ENCODE data around the gene GPR15. TPM values are rescaled to one million over a fixed set of nuclear protein-coding genes. Genes with fewer than 3 reads are reported as not detected.
A peak's percentile ranks its signal among the peaks of the same experiment; 100 is the strongest.

GPR15 gene
- total RNA-seq = 10 to 100 TPM in 1 of 3 donors, 1 to 10 TPM in 2; 4.5 to 11.5 (median 6.9) TPM
- long read RNA-seq, donor 1, partial matches to known transcripts = 0 of 2 reads
- long read RNA-seq, donor 1, other reads (novel, unspliced or antisense) = 0 of 2 reads
- long read RNA-seq, donor 2, partial matches to known transcripts = 0 of 1 reads
- long read RNA-seq, donor 2, other reads (novel, unspliced or antisense) = 0 of 1 reads

- DNase-seq (no peak), ATAC-seq (peak; percentile 72)
- intact Hi-C loops (cut with DNase I, micrococcal nuclease) = no loop called here
- peak within 1 kb of the TSS; percentile 20 for H3K4me3 ChIP-seq
- H3K4me1 ChIP-seq (ENCODE audit: low read depth) = no peaks in the 10 kb centered on the region
- no peaks in the 10 kb centered on the region for H3K9me3 ChIP-seq
- TF ChIP-seq, protein P1, sequence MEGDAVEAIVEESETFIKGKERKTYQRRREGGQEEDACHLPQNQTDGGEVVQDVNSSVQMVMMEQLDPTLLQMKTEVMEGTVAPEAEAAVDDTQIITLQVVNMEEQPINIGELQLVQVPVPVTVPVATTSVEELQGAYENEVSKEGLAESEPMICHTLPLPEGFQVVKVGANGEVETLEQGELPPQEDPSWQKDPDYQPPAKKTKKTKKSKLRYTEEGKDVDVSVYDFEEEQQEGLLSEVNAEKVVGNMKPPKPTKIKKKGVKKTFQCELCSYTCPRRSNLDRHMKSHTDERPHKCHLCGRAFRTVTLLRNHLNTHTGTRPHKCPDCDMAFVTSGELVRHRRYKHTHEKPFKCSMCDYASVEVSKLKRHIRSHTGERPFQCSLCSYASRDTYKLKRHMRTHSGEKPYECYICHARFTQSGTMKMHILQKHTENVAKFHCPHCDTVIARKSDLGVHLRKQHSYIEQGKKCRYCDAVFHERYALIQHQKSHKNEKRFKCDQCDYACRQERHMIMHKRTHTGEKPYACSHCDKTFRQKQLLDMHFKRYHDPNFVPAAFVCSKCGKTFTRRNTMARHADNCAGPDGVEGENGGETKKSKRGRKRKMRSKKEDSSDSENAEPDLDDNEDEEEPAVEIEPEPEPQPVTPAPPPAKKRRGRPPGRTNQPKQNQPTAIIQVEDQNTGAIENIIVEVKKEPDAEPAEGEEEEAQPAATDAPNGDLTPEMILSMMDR (IDR thresholded peaks at IDR 0.05) = no peak
- no peaks in the 10 kb centered on the region for H3K36me3 ChIP-seq (ENCODE audit: low read depth)
Observed at GRCh38 chr3:98531622-98532274, at the start of gene GPR15. TSS of gene GPR15 (plus strand) at chr3:98531978. CDS start at chr3:98532034, 56 bp downstream.

DNA sequence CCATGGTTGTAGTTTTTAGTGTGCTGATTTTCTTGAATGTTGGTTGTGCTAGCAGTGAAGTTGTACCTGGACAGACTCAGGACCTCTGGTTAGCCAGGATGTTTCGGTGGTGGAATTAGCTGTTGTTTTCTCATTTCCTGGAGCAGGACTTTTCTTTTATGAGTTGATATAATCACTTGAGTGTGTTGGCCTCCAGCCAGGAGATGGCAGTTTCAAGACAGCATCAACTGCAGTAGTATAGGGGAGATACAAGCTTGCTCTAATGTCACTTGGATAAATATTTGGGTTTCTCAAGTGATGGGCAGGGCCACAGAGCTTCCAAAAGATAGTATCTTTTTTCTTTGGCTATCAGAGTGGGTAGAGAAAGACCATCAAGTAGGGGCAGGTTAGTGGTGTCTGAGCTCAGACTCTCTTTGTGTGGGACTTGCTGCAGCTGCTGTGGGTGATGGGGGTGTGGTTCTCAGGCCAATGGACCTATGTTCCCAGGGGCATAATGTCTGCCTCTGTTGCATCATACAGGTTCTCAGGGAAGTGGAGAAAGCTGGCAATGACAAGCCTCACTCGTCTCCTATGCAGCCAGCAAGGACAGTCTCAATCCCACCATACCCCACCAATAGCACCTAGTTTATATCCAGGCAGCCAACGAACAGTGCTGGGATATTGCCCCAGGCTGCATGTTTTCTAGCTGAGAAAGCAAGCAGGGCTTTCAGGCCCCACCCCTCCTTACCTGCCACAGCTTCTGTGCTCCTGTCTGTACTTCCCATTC, 48.9 kb upstream of the GPR15 start:
- Histone ChIP-seq H3K36me3 (ENCODE audit: low read depth) (no peaks in the 10 kb centered on the region), H3K4me3 (no peak overlapping the region), H3K4me1 (ENCODE audit: low read depth) (no peaks in the 10 kb centered on the region), H3K9me3 (peaks cover 29% of the 10 kb centered on the region)
- TF ChIP-seq, protein P1 (IDR thresholded peaks at IDR 0.05) = no peak
- ATAC-seq (peak; percentile 51), DNase-seq (peak in 1 of 3 donors; percentile 53)
- intact Hi-C loops (cut with DNase I, micrococcal nuclease) = no loop called here

- ATAC-seq (no peak), DNase-seq (no peak)
- intact Hi-C loops (cut with DNase I, micrococcal nuclease) = no loop called here
- Histone ChIP-seq H3K36me3 (ENCODE audit: low read depth) (no peaks in the 10 kb centered on the region), H3K9me3 (peaks cover 21% of the 10 kb centered on the region), H3K4me1 (ENCODE audit: low read depth) (no peaks in the 10 kb centered on the region), H3K4me3 (no peak overlapping the region)
- TF ChIP-seq, protein P1 (IDR thresholded peaks at IDR 0.05) = no peak
Observed at GRCh38 chr3:98483626-98484025, 48.2 kb upstream of the GPR15 start.

DNA sequence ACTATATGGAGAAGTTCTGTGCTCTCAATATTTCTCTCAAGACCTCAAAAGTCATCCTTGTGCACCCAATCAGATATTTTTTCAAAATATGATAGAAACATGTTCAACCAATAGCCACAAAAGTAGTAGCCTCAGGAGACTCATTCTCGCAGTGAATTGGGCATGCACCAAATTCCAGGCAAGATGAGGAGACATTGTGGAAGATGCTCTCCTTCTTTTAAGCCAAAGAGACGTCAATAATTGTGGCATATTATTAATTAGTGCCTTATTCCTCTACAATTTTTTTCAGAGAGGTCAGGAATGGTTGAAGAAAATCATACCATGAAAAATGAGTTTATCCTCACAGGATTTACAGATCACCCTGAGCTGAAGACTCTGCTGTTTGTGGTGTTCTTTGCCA, 34.4 kb upstream of the GPR15 start, which contains the start of gene OR5K2:
OR5K2 (plus strand) TSS at position 301 of the 400 bp plus-strand sequence; CDS start at position 301, 0 bp downstream.
- Histone ChIP-seq H3K9me3 (no peaks in the 10 kb centered on the region), H3K36me3 (ENCODE audit: low read depth) (no peaks in the 10 kb centered on the region)
- intact Hi-C loops (cut with DNase I, micrococcal nuclease) = loop anchor here in 1 of 2 donors (5.0 kb wide), 1 partner anchor 65 kb away; no protein-coding TSS in a partner anchor

GRCh38 chr3:98500019-98500418, 31.8 kb upstream of the GPR15 start:
- no peak overlapping the region for H3K4me3 ChIP-seq
- ATAC-seq = no peak
- TF ChIP-seq, protein P1 (IDR thresholded peaks at IDR 0.05) = no peak
- no peak for DNase-seq
- no peaks in the 10 kb centered on the region for H3K4me1 ChIP-seq (ENCODE audit: low read depth)
- H3K9me3 ChIP-seq = no peaks in the 10 kb centered on the region
- no peaks in the 10 kb centered on the region for H3K36me3 ChIP-seq (ENCODE audit: low read depth)
- intact Hi-C loops (cut with DNase I, micrococcal nuclease) = no loop called here

More for the DNA sequence above, 34.4 kb upstream of the GPR15 start, which contains the start of gene OR5K2:
- TF ChIP-seq, protein P1 (IDR thresholded peaks at IDR 0.05) = no peak
- ATAC-seq = no peak
- Histone ChIP-seq H3K4me3 (no peak within 1 kb of the TSS), H3K4me1 (ENCODE audit: low read depth) (no peaks in the 10 kb centered on the region)
- DNase-seq = no peak

All from mucosa of descending colon (tissue), 3 donors.